ENCODE results near the gene MAP2K5.

Gene MAP2K5

DNA sequence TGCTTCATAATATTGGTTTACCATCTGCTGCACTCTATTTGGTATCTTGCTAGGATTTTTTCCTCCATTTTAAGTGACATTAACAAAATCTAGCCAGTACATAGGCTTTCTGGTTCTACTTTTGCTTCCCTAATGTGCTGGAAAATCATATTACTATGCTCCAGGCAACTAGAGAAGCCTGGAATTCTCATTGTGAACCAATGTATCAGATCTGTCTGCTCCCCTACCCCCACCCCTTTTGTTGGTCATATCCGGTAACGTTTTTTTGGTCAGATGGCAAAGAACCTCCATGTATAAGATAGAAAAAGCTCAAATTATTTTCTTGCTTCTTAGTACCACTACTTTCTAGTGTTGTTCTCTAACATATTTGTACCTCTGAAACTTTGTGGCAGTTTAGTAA lies 17.1 kb downstream of the MAP2K5 start:
- DNase-seq (ENCODE audit: low spot score) = no peak

DNA sequence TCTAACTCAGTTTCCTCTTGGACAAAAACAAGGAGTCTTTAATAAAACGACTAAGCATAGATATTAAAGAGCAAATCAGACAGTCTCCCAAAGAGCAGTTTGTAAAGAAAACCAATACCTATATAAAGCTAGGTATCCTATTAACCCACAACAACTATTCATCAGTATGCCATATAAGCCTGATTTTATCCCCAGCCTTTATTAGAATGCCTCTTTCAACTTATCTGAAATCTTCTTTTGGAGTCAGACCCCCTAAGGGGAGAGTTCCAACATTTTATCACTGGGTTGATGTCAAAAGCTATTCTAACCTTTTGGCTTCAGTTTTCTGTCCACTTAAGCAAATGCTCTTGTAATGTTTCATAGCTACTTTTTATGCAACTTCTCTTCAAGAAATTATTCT lies 17.8 kb downstream of the MAP2K5 start:
- no peak for DNase-seq (ENCODE audit: low spot score)

DNA sequence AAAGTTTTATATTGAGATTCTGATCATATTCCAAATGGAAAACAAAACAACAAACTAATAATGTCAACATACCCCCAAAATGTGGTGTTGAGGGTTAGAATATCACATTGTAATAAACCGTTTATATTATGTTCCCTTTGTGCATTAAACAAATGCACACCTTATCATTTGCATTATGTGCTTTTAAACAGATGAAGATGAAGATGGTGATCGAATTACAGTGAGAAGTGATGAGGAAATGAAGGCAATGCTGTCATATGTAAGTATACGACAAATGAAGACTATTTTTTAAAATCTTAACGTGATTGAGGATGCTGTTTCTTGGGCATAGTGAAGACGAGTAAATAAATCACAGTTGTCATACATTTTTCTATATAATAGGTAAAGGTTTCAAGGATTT lies 20.6 kb downstream of the MAP2K5 start:
- no peak for DNase-seq (ENCODE audit: low spot score)

DNA sequence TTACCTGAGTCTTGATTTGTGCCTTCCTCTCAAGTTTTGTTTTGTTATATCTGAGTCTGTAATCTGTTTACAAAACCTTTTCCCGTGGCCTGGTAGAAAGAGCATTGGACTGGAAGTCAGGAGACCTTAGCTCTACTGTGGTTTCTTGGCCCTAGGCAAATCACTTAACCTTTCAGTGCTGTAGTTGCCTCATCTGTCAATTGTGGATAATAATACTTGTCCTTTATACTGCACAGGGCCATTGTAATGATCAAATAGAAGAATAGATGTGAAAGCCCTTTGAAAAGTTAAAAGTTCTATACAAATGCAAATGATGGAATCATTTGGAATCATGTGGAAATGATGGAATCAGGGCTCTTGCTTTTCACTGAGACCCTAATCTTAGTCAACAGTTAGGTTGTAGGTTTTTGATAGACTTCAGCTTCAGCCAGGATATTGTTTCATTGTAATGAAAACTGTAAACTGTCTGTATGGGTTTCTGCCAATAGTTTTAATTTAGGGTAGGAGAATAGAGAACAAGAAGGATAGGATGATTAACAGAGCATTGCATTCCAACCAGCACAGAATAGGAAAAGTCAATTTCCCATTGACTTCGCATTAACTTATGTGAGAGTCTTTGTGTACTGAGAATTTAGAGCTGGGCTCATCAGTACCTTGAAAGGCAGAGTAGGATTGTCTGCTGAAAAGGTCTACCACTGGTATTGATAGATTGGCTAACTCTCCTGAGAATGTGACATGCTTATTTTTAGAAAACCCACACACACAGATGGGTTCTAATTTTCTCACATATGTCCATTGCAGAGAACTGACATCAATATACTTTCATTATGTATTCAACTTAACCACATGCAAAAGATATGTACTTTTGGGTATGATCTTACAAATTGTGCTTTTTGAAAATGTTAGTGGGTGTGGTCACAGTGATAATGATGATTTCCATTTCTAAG lies 21.8 kb downstream of the MAP2K5 start:
- no peak for DNase-seq (ENCODE audit: low spot score)

DNA sequence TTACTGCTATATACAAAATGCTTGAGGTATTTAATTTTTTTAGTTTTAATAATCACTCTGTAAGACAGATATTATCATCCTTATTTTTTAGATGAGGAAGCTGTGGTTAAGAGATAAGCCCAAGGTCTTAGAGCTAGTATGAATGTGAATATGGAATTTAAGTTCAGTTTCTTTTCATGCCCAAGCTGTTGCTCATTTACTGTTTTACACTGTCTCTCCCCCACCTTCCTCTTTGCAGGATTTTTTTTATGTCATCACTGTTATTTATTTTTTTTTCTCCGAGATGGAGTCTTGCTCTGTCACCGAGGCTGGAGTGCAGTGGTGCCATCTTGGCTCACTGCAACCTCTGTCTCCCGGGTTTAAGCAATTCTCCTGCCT lies 22.5 kb downstream of the MAP2K5 start:
- DNase-seq (ENCODE audit: low spot score) = no peak

DNA sequence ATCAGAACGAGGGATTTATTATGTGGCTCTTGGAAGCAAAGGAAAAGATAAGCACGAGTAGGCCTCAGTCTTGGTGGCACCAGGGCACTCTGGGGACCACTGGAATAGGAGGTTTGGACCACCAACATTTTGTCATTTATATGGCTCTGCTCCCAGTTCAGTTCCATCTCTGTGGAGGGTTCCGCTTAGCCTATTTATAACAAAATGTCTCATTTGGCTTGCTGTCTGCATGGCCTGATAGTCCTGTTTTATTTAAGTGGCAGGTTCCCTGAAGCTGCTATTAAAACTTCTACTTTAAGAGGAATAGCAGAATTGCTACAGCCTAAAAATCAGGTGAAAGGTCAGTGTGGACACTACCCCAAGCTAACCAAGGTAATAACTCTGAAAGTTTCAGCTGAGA lies 27.2 kb downstream of the MAP2K5 start:
- no peak for DNase-seq (ENCODE audit: low spot score)

DNA sequence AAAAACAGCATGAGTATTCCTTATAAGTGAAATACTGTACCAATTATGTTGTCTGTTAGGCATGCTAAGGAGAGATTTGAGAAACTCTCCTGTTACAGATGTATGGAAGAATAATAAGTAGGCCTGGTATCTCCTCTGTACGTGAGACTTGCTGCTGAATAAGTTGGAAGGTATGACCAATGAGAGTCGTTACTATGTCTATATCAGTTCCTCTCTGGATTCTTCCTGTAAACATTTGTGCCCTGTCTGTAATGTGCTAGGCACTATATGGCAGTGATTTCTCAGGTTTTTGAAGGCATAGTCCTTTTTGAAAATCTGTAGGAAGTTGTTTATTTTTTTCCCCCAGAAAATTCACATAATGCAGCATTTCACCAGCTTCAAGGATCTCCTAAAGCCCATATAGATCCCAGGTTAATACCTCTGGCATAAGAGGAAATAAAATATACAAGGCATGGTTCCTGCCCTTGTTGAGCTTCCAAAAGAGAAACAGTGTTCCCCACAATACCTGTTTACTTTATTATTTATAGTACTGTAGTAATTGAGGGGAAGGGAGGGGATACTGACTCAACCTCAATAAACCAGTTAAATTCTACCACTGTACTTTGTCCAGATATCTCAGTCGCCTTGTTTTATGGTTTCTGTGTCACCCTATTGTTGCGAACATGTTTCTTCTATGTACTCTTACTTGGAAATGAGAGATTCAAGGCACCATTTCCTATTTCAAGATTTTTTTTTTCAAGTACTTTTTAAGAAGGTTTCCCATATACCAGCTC lies 28.6 kb downstream of the MAP2K5 start:
- DNase-seq (ENCODE audit: low spot score) = peak; percentile 32

DNA sequence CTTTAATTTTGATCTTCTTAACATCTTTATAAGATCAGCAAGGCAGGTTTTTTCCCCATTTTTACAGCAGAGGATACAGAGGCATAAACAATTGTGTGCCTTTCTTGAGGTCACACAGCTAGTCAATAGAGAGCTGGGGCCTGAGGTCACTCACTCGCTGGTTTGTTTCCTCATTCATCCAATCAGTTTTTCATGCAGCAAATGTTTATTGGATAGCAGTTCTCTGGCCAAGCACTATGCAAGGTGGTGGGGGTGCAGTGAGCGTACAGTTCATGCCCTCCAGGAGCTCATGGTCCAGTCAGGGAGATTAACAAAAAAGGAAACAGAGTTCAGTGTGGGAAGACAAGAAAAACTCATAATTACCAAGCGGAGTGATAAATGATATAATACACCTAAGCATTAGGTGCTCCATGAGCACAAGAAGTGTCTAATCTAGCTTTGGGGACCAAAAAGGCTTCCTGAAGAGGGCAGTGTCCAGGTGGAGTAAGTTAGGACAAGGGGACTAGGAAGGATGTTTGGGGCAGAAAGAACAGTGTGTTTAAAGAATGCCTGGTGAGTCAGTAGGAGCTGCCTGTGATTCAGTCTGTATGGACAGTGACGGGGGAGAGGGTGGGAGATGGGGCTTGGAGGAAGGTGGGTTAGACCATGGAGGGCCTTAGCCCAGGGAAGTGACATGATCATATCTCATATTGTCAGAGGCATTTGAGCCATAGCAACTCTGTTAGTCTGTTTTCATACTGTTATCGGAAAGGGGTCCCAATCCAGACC lies 29.3 kb downstream of the MAP2K5 start:
- peak; percentile 48 for DNase-seq (ENCODE audit: low spot score)

DNA sequence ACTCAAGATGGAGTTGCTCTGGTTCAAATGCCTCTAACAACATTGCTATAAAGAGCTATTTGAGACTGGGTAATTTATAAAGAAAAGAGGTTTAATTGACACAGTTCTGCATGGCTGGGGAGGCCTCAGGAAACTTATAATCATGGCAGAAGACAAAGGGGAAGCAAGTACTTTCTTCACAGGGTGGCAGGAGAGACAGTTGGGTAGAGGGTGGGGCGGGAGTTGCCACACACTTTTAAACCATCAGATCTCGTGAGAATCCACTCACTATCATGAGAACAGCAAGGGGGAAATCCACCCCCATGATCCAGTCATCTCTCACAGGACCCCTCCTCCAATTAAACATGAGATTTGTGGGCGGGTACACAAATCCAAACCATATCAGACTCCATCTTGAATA lies 30.7 kb downstream of the MAP2K5 start:
- DNase-seq (ENCODE audit: low spot score) = no peak

DNA sequence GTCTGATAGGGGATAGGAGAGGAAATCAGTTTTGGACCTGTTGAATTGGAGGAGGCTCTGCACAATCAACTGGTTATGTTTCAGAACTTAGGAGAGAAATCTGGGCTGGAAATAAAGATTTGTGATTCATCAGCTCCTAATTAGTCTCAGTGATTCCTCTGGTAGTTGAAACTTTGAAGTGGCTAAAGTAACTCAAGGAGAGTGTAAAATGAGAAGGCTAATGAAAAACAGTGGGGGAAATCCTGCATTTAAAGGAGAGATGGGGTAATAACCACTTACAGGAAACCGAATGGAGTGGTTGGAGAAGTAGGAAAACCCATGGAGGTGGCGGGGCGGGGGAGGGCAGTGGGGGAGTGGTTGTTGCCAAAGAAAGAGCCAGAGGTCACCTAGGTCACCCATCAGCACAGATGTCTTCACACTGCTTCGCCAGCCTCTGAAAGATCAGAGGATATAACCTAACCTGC lies 32.6 kb downstream of the MAP2K5 start:
- no peak for DNase-seq (ENCODE audit: low spot score)

DNA sequence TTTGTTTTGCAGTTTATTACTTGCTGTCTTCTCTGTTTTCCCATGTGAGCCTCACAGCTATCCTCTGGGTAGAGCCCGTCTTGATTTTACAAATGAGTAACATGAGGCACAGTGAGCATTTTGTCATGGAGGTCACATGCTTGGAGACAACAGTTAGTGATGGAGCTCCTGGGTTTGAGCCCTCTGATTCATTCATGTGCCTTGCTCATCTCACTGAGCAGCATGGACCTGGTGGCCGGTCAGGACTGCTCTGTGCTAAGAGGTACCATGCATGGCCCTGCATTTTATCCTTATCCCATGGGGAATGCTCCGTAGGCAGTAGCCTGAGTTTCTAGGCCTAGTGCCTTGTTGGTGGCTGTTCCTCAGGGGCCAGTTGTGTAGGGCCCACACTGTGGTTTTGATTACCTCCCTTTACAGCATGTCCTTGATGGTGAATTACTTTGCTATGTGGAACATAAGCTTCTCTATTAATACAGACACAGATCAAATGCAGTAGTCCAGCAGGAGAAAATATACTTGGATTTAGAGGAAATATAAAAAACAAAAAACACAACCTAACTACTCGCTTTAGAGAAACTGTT lies 35.6 kb downstream of the MAP2K5 start:
- DNase-seq (ENCODE audit: low spot score) = no peak

DNA sequence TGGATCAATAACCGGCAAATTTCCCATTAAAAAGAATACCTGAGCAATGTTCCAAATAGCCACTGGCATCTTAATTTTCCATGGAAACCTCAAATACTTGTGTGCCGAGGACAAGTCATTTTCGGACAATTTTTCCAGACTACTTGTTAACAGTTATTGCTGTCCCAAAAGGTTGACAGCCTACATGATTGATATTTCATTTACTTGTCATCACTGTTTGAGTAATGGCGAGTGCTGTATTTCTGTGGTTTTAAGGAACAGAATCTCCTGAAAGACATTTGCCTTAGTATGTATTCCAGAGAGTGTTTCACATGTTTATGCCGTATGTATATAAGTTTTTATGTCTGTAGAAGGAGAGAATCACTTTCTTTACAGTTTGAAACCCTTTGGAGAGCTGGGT lies 36.7 kb downstream of the MAP2K5 start:
- no peak for DNase-seq (ENCODE audit: low spot score)

DNA sequence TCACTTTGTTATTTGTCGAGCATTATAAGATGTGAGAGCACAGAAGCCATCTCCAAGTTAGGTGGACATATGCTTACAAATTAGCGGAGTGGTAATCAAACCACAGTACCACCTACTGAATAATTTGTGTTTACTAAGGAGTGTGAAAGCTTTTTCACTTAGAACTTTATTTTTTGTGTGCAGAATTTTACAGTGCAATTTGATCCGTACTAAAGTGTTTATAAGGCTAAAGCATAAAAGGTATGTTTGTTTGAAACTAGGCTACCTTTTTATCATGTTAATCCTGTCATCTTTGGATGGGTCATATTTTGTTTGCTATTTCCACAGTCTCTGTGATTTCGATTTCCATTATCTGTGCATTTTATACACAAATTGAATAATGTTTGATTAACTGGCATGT lies 37.5 kb downstream of the MAP2K5 start:
- no peak for DNase-seq (ENCODE audit: low spot score)

DNA sequence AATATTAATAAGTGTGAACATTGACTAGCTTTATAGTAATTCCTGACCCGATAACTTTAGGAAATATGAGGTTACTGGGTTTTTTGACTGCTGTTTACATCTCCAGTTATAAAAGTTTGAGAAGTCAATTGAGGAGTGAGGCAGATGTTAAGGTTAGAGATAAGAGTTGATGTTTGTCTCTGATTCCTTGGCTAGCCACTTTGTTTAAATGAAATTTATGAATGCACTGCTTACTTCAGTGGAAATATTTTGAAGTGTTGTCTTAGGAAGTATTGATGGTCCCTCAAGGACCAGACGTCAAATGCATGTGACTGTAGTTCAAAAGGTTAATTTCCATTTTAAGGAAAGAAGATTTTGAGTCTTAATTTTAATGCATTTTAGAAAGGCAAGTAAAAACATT lies 41.7 kb downstream of the MAP2K5 start:
- DNase-seq (ENCODE audit: low spot score) = no peak

DNA sequence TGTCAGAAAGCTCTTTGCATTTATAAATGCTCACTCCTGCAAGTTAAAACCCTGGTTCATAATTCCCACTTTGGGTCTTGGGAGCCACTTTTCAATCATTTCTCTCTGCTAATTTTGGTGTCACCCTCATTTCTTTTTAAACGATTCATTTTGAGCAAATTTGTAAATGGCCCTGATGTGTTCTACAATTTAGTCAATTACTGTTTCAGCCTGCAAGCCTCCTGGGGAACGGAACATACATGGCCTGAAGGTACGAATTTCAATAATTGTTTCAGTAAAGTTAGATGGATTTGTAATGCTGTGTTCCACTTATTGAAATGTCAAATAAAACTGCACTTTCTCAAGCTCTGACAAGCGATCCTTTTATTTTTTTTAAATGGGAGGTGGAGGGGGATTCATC lies 43.2 kb downstream of the MAP2K5 start:
- DNase-seq (ENCODE audit: low spot score) = no peak

DNA sequence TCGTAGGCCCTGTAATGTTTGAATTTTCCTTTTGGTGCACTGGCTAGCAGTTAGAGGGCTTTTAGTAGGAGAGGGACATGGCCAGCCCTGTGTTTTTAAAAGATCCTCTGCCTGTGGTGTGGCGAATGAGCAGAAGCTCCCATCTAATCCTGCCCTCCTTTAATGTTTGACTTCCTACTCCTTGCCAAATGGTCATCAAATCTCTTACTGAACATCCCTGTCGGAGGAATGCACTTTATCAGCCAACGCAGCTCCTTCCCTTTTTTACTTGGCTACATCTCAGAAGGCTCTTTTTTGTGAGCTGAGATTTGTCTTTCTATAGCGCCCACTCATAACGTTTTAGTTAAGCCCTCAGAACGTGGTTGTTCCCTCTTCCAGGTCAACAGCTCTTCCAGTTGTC lies 44.8 kb downstream of the MAP2K5 start:
- DNase-seq (ENCODE audit: low spot score) = no peak

DNA sequence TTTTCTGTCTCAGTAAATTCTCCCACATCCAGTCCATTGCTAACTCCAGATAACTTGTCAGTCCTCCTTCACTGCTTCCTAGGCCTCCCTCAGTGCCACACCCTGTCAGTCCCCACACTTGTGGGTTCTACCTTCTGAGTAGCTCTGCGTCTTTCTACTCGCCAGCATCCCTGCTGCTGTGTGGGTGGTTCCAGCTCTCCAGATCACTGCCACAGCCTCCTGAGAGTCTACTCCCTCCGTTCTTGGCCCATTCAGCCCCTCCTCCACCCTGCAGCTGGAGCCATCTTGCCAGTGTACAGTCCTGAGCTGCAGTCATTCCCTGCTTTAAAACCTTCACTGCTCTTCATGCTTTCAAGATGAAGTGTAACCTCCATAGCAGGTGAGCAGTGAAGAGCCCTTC lies 45.3 kb downstream of the MAP2K5 start:
- no peak for DNase-seq (ENCODE audit: low spot score)

DNA sequence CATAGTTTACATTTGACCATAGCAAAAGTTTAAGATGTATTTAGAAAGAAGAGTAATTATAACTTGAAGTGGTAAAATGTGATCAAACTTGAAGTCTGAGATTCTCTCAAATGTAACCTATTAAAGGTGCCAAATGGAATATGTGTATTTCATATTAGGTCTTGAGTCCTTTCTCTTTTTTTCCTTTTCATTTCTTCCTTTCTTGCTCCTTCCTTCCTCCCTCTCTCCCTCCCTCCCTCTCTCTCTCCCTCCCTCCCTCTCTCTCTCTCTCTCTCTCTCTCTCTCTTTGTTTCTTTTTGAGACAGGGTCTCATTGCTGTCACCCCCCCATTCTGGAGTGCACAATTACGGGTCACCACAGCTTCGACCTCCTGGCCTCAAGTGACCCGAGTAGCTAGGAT lies 47.7 kb downstream of the MAP2K5 start:
- no peak for DNase-seq (ENCODE audit: low spot score)

DNA sequence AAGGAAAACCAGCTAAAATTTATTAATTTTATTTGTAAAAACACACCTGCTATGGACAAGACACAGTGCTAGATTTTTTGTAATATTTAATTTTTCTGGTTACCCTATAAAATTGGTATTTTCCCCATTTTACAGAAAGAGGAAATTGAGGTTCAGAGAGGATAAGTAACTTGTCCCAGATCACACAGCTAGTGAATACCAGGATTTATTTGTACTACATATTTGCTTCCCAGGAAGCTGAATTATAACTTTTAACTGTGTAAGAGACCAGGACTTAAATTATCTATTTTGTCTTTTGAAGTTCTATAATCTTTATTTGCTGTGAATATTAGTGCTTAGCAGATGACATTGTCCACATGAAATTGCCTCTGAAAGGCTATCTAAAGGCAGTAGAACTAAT lies 49.7 kb downstream of the MAP2K5 start:
- no peak for DNase-seq (ENCODE audit: low spot score)

DNA sequence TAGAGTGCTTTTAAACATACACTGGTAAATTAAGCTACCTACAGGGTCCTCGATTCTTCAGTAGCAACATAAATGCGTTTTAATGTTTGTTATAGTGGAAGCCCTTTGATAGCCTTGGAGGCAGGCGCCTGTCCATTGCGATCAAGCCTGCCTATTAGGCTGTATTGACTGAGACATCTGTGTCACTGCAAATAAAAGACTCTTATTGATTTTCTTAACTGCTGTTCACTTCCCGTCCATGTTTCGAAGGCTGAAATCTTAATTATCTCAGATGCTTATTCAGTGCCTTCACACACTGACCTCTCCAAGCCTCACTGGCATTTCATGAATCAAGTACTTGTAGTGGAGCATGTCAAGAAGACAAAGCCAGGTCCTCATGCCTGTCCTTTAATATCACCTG lies 51.1 kb downstream of the MAP2K5 start:
- DNase-seq (ENCODE audit: low spot score) = no peak

DNA sequence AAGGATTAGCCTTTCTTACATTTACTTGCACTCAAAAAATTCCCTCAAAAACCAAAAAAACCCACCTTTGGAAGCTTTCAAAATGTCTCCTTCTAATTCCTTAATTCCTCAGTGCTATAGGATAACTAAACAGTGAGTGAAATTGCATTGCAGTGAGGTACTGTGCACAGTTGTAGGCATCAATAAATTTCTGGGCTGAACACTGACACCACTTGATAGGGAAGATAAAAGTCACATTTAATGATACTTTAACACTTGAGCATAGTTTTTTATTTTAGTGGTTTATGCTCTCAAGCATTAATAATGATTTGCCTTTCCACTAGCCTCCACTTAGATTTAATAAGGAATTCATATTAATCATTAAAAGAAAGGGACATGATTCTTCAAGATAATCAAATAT lies 52.3 kb downstream of the MAP2K5 start:
- DNase-seq (ENCODE audit: low spot score) = no peak

DNA sequence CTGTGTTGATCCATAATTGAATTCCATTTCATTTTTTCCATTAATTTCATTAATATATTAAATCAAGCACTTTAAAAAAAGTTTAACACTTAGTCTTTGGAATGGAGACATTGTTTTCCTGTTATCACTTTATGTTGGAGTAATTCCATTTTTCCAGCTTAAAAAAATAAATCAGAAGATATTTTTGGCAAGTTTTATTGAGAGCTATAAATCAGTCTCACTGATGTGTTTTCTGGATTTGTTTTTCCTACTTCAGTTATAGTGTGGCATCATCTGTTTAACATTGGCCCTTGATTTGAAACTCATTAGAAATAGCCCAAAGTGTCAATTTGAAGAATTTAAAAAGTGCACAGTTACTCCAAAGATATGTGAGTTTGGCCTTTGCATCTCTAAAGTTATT lies 53.1 kb downstream of the MAP2K5 start:
- no peak for DNase-seq (ENCODE audit: low spot score)

Measured in HuH-7 (cell line).